Measurements from ENCODE around the gene F13B.

- no peak for TF ChIP-seq POLR2AphosphoS5 (IDR thresholded peaks at IDR 0.05; ENCODE audit: insufficient read depth, low read depth, low read length)
- no peak for TF ChIP-seq CTCF (IDR thresholded peaks at IDR 0.05; ENCODE audit: extremely low read depth in 1 of 2, insufficient read depth in 1 of 2, low read depth in 1 of 2, low read length in 2 of 2)
- TF ChIP-seq FOS (IDR thresholded peaks at IDR 0.05; ENCODE audit: borderline replicate concordance, insufficient read depth, low read length) = no peak
- TF ChIP-seq POLR2A (IDR thresholded peaks at IDR 0.05; ENCODE audit: low read depth, low read length) = no peak
- no peak for TF ChIP-seq EZH2 (IDR thresholded peaks at IDR 0.05; ENCODE audit: borderline replicate concordance, low read depth, low read length, severe bottlenecking)
- no peak for TF ChIP-seq MYC (IDR thresholded peaks at IDR 0.05; ENCODE audit: low read depth, low read length)
- no peak for TF ChIP-seq MAX (IDR thresholded peaks at IDR 0.05; ENCODE audit: insufficient read depth, insufficient read length)
- TF ChIP-seq JUN (IDR thresholded peaks at IDR 0.05; ENCODE audit: borderline replicate concordance, insufficient read depth, insufficient read length, low read depth) = no peak
These were observed 6.9 kb upstream of the F13B start for GRCh38 chr1:197073978-197074377.
